Body of pancreas (tissue), 4 donors: ENCODE measurements around the gene DLG1. TPM values are rescaled to one million over a fixed set of nuclear protein-coding genes. Genes with fewer than 3 reads are reported as not detected.

Experiments used
- ATAC-seq: fragments of 150-250 bp; one replicate; pipeline ENCODE4 v1.9.1; 2016
- DNase-seq, 4 donors: peaks; one replicate each; pipeline ENCODE4 v3.0.0-alpha.2; 2019
- H3K27ac ChIP-seq, 4 donors: fragments of 200-600 bp; sonication (generic); 1 replicate in 3 of 4; 2 replicates in 1 of 4; pipeline versions ENCODE4 v1.5.1 to v1.6.1; 2016 to 2019; ENCODE audit warnings: mild to moderate bottlenecking in 1 of 4, mixed read lengths in 1 of 4, moderate library complexity in 1 of 4
- H3K27me3 ChIP-seq, 2 donors: fragments of 200-600 bp; sonication (generic); one replicate each; pipeline ENCODE4 v1.6.0; 2016; ENCODE audit warnings: mild to moderate bottlenecking in 1 of 2
- H3K36me3 ChIP-seq, 2 donors: fragments of 200-600 bp; sonication (generic); replicated peaks in 1 of 2; 2 replicates each; pipeline ENCODE4 v1.5.1; 2016; ENCODE audit warnings: low read depth in 2 of 2; ENCODE audit not compliant: insufficient read depth in 1 of 2
- H3K4me1 ChIP-seq: fragments of 200-600 bp; sonication (generic); one replicate; pipeline ENCODE4 v1.6.0; 2016
- H3K4me3 ChIP-seq, 2 donors: fragments of 200-600 bp; sonication (generic); 1 replicate in 1 of 2; 2 replicates in 1 of 2; pipeline ENCODE4 v1.5.1; 2016 to 2019
- H3K9me3 ChIP-seq, 3 donors: fragments of 200-600 bp; sonication (generic); 1 replicate in 2 of 3; 2 replicates in 1 of 3; pipeline ENCODE4 v1.5.1; 2016
- POLR2A ChIP-seq, 3 donors: fragments of 450-650 bp; IDR thresholded peaks; one replicate each; pipeline ENCODE4 v1.6.1; 2016; ENCODE audit warnings: antibody characterized with exemption in 3 of 3, mild to moderate bottlenecking in 2 of 3
- WGBS, 2 donors: methylation state at CpG; one replicate each; pipeline ENCODE4 v1.1.5; 2017; 5-methylcytosine and 5-hydroxymethylcytosine counted together
- intact Hi-C: fragments of 100-400 bp; cut with DNase I; formaldehyde crosslinking; loops from one replicate; pipeline ENCODE4 v1.15.1; 2023
- total RNA-seq, 2 donors: library from RNA; depleted of rRNA; stranded (reverse); fragments of >200 nt; gene quantifications; one replicate each; pipeline ENCODE4 v1.1.0, GENCODE V29; 2016
- TF ChIP-seq, protein P1 (sequence below), 7 experiments: fragments of 450-650 bp in 4 of 7; fragments of 200-600 bp in 3 of 7; sonication (generic) in 3 of 7; IDR thresholded peaks; one replicate each; pipeline ENCODE4 v1.5.1; 2016 to 2019; ENCODE audit warnings: antibody characterized with exemption in 7 of 7

The DLG1 gene
- total RNA-seq, 2 donors from 2014 or later = 45.8 to 48.8 TPM

DNA sequence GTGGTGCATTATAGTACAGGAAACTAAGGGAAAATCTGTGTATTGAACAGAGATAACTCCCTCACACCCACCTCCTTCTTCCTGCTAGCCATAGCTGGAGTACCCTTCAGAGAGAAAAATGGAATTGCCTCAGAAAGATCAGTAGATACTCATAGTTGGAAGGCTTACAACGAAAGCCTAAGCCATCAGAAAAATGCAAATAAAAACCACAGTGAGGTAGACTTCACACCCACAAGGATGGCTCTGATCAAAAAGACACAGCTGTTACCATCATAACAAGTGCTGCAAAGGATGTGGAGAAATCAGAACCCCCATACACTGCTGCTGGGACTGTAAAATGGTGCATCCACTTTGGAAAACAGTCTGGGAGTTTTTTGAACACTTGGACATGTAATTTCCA lies 7.4 kb upstream of the DLG1 start:
- WGBS, 2 donors = 67 to 68% methylated on average over 1 of the region's 1 CpG
- Histone ChIP-seq H3K9me3 (no peaks in the 10 kb centered on the region), H3K27ac (no peak overlapping the region), H3K36me3 (no peaks in the 10 kb centered on the region), H3K4me3 (no peak overlapping the region), H3K4me1 (peaks cover 4% of the 10 kb centered on the region), H3K27me3 (no peaks in the 10 kb centered on the region)
- TF ChIP-seq, protein P1, sequence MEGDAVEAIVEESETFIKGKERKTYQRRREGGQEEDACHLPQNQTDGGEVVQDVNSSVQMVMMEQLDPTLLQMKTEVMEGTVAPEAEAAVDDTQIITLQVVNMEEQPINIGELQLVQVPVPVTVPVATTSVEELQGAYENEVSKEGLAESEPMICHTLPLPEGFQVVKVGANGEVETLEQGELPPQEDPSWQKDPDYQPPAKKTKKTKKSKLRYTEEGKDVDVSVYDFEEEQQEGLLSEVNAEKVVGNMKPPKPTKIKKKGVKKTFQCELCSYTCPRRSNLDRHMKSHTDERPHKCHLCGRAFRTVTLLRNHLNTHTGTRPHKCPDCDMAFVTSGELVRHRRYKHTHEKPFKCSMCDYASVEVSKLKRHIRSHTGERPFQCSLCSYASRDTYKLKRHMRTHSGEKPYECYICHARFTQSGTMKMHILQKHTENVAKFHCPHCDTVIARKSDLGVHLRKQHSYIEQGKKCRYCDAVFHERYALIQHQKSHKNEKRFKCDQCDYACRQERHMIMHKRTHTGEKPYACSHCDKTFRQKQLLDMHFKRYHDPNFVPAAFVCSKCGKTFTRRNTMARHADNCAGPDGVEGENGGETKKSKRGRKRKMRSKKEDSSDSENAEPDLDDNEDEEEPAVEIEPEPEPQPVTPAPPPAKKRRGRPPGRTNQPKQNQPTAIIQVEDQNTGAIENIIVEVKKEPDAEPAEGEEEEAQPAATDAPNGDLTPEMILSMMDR (IDR thresholded peaks at IDR 0.05) = no peak
- TF ChIP-seq POLR2A (IDR thresholded peaks at IDR 0.05) = no peak
- DNase-seq (no peak), ATAC-seq (no peak)
- intact Hi-C loops = no loop called here

DNA sequence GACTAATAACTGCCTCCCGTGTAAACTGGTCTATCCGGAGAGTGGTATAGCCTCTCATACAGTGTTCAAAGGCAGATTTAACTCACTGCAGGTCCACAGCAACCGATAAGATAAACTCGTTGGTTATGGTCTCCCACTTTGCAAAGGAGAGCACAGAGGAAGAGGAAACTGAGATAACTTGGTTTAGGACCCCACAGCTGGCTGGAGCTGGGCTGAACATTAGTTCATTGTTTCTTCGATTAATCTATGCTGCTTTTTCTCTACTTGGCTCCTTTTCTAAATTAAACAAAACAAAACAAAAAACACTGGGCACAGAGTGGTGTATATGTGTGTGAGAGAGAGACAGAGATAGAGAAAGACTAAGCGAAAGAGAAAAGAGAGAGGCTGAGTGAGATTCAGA lies 5.0 kb upstream of the DLG1 start:
- H3K27ac ChIP-seq = no peak overlapping the region
- TF ChIP-seq, protein P1 (IDR thresholded peaks at IDR 0.05) = no peak
- no peak for TF ChIP-seq POLR2A (IDR thresholded peaks at IDR 0.05)

DNA sequence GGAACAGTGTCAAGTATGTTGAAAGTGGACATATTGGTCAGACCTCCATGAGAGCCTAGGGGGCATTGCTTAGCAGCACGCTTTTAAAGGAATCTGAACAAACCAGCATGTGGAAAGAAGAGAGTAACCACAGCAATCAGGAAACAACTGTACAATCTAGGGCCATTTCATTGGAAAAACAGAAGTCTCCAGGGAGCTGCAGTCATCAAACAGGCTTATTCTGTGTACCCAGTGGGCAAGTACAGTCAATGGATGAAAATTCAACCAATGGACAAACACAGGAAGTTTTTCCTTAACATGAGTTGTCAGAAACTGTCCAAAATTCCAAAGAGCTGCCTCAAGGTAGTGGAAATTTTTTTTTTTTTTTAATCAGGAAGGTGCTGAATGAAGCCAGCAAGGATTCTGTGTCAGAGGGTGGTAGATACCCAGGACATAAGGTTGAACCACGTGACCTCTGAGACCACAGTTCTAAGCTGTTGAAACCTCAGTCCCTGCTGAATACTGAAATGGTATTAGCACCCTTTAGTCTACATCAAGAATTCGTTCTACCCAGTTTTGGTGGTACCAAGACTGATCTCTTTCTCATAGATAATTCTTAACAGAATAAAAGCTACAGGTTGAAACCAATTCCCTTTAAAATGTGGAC lies 4.4 kb upstream of the DLG1 start:
- no peaks in the 10 kb centered on the region for H3K36me3 ChIP-seq
- 77 to 79% methylated on average over 3 of the region's 3 CpGs for WGBS, 2 donors
- no peak for ATAC-seq
- TF ChIP-seq, protein P1 (IDR thresholded peaks at IDR 0.05) = no peak
- TF ChIP-seq POLR2A (IDR thresholded peaks at IDR 0.05) = no peak
- H3K4me3 ChIP-seq = no peak overlapping the region
- intact Hi-C loops = no loop called here
- H3K27ac ChIP-seq = no peak overlapping the region
- H3K9me3 ChIP-seq = no peaks in the 10 kb centered on the region
- H3K27me3 ChIP-seq = no peaks in the 10 kb centered on the region
- H3K4me1 ChIP-seq = peaks cover 17% of the 10 kb centered on the region
- no peak for DNase-seq

More for the DNA sequence above, 5.0 kb upstream of the DLG1 start:
- 76 to 77% methylated on average over 6 of the region's 6 CpGs for WGBS, 2 donors
- ATAC-seq = no peak
- no peaks in the 10 kb centered on the region for H3K27me3 ChIP-seq
- intact Hi-C loops = no loop called here
- peaks cover 17% of the 10 kb centered on the region for H3K4me1 ChIP-seq
- no peaks in the 10 kb centered on the region for H3K9me3 ChIP-seq
- H3K4me3 ChIP-seq = no peak overlapping the region
- H3K36me3 ChIP-seq = no peaks in the 10 kb centered on the region
- no peak for DNase-seq

DNA sequence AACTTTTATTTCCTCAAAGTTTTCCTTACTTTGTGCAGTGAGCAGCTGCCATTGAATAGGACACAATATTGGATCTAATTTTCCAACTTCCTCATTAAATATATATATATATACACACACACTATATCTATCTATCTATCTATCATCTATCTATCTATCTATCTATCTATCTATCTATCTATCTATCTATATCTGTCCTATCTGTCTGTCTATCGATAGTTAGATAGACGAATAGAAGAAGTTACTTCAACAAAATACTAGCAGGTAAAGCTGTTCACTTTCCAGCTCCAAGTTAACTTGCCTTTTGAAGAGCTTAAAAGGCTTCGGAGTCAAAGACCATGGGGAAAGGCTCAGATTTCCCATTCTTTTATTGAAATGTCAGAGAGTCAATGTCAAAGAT lies 3.6 kb upstream of the DLG1 start:
- peaks cover 17% of the 10 kb centered on the region for H3K4me1 ChIP-seq
- intact Hi-C loops = no loop called here
- no peak for DNase-seq
- H3K27ac ChIP-seq = no peak overlapping the region
- H3K4me3 ChIP-seq = no peak overlapping the region
- 81 to 91% methylated on average over 3 of the region's 3 CpGs for WGBS, 2 donors
- ATAC-seq = no peak
- no peaks in the 10 kb centered on the region for H3K27me3 ChIP-seq
- no peaks in the 10 kb centered on the region for H3K9me3 ChIP-seq
- no peaks in the 10 kb centered on the region for H3K36me3 ChIP-seq
- TF ChIP-seq POLR2A (IDR thresholded peaks at IDR 0.05) = no peak
- TF ChIP-seq, protein P1 (IDR thresholded peaks at IDR 0.05) = no peak

DNA sequence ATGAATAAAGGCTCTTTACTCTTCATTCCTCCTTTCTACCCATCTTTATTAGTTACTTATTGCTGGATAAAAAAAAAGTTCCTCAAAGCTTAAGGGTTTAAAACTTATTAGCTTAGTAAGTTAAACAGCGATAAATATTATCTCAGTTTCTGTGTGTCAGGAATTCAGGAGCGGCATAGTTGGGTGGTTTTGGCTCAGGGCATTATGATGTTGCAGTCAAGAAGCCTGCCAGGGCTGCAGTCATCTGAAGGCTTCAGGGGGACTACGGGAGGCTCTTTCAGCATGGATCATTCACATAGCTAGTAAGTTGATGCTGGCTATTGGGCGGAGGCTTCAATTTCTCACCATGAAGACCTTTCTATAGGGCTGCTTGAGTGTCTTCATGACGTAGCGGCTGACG lies 1.9 kb upstream of the DLG1 start:
- intact Hi-C loops = no loop called here
- ATAC-seq = no peak
- Histone ChIP-seq H3K4me1 (peaks cover 31% of the 10 kb centered on the region), H3K4me3 (no peak overlapping the region), H3K27ac (peak overlapping the region in 2 of 4 donors; percentile 88 to 93), H3K9me3 (no peaks in the 10 kb centered on the region), H3K27me3 (no peaks in the 10 kb centered on the region), H3K36me3 (no peaks in the 10 kb centered on the region)
- WGBS, 2 donors = 50 to 58% methylated on average over 7 of the region's 7 CpGs
- peak in 2 of 4 donors; percentile 5 to 17 for DNase-seq
- TF ChIP-seq, protein P1 (IDR thresholded peaks at IDR 0.05) = no peak
- no peak for TF ChIP-seq POLR2A (IDR thresholded peaks at IDR 0.05)
